Islet of Langerhans (tissue), 1 donor: ENCODE data around the gene COQ8A.
A peak's percentile ranks its signal among the peaks of the same experiment; 100 is the strongest.
"Not testable (repeated sequence)": the region's sequence is repeated elsewhere in the genome, so short reads cannot be mapped to it uniquely, and the experiment has no call there.

Experiments
- FAIRE-seq: peaks from one replicate; lab custom pipeline; 2011; peaks lifted over from hg19 to GRCh38; lab: Jason Lieb, UNC

The COQ8A gene

GRCh38 chr1:226985839-226986463 is 45.9 kb downstream of the COQ8A start:
- FAIRE-seq = no peak

- no peak for FAIRE-seq
Measured at GRCh38 chr1:226986496-226987178, 46.5 kb downstream of the COQ8A start.

DNA sequence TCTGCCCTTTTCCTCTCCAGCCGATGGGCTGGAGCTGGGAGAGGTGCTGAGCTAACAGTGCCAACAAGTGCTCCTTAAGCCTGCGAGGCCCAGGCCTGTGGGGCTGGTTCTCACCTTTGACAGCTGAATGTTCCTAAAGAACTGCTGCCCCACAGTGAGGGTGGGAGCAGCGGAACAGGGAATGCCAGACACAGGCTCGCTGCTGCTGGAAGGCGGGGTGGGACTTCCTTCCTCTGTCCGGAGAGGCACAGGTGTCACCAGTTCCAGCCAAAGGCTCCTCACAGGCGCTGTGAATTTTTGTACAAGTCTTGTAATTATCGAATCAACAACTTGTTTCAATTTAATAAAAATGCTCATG is 47.1 kb downstream of the COQ8A start:
- no peak for FAIRE-seq

GRCh38 chr1:226987623-226988333 is 47.7 kb downstream of the COQ8A start:
- FAIRE-seq = no peak

GRCh38 chr1:226988334-226988666 is 48.2 kb downstream of the COQ8A start:
- no peak for FAIRE-seq

DNA sequence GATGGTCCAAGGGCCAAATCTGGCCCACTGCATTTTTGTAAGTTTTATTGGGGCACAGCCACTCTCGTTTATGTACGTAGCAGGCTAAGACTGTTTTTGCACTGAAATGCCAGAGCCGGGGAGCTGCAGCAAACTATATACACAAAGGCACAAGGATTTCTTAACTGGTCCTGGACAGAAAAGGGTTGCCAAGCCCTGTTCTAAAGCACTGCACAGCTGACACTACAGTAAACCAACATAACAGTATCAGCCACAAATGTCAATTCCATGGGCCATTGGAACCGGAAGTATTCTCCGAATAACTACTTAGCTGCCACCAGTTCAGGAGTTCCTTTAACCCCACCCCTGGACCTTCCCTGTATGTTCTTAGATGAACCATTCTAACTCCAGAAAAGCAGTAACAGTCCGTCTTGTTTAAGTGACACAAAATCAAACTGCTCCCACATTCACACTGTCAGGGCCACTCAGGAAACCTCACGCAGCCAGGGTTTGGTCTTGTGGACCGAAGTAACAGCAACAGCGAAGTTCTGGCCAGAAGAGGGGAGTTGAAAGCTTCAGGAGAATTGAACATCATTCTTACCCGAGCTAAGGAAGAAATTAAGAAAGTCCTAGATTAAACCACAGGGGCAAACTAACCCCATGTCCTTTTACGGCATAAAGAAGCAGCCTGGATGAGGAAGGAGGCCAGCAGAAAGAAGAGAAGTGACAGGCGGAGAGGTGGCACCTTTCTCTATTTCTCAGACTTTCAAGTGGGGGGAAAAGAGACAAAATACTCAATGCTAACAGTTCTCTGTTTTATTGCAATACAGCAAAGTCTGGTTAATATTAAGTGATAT is 49.2 kb downstream of the COQ8A start:
- FAIRE-seq = no peak

- FAIRE-seq = no peak
Measured at GRCh38 chr1:226990133-226990716, 50.1 kb downstream of the COQ8A start.

DNA sequence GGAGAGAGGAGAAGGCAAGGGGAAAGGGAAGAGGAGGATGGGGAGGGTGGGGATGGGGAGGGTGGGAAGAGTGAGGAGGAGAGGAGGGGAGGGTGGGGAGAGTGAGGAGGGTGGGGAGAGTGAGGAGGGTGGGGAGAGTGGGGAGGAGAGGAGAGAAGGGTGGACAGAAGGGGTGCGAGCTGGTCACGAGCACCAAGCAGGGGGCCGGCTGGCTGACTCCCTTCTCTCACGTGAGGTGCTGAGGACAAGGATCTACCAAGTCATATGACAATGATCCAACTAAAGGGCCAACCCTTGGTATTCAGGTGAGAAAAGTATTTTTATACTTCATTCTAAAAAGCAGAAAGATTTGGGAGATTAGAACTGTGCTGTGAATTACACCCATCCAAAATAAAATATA is 51.8 kb downstream of the COQ8A start:
- no peak for FAIRE-seq

DNA sequence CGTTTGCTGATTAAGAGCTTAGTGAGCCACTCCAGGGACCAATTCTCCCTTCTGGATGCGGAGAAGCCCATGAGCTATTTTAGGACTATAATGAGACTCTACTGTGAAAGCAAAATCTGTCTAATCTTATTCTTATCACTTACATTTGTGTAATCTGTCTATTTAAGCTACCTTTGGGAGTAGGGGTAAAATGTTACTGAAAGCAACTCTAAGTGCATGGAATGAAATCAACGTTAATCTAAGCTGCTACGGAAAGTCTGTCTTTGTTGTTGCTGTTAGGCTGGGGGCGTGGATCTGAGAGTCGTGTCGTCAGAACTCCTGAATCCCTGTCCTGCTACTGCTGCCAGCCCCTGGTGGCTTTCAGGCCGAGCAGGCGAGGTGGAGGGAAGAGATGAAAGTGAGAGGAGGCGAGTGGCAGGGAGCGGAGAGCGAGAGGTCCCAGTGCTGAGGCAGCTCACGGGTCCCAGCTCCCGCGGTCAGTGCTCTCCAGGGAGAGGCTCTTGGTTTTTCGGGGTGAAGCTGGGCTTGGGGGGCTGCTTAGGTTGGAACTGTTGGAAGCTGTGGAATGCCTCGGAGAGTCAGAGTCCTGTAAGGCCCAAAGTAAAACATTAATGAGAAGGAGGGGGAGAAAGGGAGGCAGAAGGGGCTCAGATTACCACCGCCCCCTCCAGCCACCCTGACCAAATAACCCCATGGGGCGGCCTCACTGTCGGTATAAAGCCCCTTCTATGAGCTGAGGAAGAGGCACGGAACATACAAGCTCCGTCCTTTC is 53.9 kb downstream of the COQ8A start:
- FAIRE-seq = no peak

DNA sequence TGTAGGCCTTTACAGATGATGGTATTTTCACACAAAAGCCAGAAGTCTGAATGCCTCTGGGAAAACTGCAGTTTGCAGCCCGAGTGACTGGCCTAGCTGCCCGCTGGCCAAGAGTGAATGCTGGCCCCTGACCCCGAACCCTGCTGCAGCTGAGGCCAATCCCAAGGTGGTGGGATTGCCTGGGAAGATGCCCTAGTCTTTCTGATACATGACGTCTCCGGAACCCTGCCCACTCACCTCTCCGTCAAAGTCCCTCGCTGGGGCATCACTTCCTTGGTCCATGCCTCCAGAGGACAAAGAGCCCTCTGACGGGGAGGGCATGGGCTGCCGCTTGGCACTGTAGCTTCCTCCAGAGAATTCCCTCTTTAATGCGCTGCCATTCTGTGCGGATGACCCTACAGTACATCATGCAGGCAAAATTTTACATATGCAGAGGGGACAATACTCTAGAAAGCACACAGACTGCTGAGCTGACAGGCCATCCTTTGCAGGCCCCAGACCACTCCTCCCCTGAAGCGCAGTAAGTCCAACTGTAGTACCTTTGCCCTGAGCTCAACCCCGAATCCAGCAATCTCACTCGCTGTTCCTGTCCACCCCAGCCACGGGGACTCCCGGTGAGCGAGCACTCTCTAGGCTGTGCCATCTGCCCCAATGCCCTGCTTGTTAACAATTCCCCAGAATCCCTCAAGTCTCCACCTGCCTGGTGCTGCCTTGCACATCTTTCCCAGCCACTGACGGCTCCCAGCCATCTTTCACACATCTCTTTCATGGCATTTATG is 54.7 kb downstream of the COQ8A start:
- no peak for FAIRE-seq

DNA sequence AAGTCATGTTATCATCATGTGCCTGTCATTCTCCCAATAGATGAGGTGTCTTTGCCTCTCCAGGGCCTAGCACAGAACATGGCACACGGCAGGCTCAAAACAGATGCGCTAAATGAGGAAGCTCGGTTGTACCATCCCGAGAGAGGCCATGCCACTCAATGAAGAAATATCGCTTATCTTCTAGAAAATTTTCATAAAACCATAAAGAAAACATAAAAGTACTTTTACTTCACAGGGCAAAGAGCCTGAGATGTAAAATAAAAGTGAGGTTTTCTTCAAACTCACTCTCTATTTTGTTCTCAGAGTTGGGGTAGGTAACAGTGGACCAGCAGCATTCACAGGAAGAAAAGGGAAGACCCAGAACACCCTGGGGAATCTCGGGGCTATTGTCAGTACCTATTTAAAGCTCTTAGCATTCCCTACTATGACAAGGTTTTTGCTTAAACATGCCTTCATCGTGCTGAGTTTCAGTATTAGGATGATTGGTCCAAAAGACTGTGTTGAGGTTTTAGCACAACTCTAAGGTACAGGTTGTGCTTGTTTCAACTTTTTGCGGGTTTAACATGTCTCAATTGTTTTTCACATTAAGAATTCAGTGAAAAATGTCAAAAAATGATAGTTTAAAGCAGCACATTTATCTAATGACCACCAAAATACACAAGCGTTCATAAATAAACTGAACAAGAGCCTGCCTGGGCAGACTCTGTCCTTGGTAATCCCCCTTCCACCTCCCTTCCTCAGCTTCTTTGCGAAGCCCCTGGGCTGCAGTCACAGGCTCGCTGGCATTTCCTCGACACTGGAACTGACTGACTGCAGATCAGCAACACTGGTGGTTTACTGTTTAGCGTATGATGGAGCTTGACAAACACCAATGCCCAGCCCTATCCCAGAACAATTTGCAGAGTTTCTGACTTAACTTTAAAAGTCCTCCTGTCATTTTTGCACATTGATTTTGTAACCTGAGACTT is 55.6 kb downstream of the COQ8A start:
- FAIRE-seq = no peak

DNA sequence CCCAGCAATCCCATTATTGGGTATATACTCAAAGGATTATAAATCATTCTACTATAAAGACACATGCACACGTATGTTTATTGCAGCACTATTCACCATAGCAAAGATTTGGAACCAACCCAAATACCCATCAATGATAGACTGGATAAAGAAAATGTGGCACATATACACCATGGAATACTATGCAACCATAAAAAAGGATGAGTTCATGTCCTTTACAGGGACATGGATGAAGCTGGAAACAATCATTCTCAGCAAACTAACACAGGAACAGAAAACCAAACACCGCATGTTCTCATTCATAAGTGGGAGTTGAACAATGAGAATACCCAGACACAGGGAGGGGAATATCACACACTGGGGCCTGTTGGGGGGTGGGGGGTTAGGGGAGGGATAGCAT is 59.5 kb downstream of the COQ8A start:
- not testable (repeated sequence) for FAIRE-seq

- FAIRE-seq = no peak
Measured at GRCh38 chr1:227002531-227003049, 62.5 kb downstream of the COQ8A start.

DNA sequence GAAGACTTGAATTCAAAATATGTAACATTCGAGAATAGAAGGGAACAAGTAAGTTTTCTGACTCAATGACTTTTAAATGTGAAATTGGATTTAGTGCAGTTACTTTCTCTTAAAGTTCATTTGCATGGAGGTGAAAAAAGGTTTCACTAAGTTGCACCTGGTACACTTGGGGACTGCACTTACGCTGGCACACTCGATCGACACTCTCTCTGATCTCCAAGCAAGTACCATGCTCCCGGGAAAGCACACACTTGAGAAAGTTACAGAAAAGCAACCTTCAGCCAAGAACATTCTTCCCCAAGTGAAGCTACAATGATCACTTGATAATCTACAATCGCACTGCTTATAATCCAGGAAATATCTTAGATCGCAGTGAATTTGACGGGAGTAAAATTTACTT is 63.1 kb downstream of the COQ8A start:
- no peak for FAIRE-seq

- FAIRE-seq = no peak
Measured at GRCh38 chr1:227004796-227005195, 64.7 kb downstream of the COQ8A start.

- no peak for FAIRE-seq
Measured at GRCh38 chr1:227006226-227006796, 66.2 kb downstream of the COQ8A start.

DNA sequence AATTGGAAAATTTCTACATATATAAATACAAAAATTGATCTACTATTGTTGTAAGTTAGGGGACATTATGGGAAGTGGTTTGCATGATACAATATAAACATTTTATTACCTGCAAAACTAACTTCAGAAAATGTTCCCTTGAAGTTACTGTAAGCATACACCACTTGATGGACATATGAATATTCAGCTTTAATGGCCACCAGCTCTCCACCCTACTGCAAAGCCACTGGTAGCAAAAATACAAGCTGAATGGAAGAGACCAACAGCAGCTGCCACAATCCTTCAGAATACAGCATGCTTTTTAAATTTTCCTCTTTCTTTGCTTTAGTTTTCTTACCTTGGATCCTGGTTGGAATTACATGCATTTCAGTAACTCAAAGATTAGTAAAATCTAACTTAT is 69.8 kb downstream of the COQ8A start:
- no peak for FAIRE-seq

DNA sequence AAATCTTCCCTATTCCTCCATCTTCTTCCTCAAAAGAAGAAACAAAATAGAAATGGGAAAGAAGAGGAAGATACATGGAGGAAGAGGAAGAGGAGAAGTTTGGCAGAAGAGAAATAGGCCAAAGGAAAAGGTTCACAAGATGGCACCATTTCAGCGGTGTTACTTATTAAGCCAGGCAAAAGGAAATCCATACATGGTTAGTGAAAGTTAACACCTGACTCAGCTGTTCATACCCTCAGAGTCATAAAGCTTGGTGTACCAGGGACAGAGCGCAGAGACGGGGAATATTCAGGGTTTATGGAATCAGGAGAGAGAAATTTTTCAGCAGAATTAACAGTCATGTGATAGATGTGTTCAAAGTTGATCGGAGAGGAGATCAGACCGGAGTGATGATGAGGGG is 70.6 kb downstream of the COQ8A start:
- no peak for FAIRE-seq

- peak; percentile 93 for FAIRE-seq
Measured at GRCh38 chr1:227016990-227017389, 76.9 kb downstream of the COQ8A start.
